HS-27A (cell line): ENCODE measurements around the gene TMEM88.
"Not testable (repeated sequence)": the region's sequence is repeated elsewhere in the genome, so short reads cannot be mapped to it uniquely, and the experiment has no call there.

Experiments
- DNase-seq: peaks from one replicate; pipeline ENCODE4 v3.0.0-alpha.2; 2012; ENCODE audit warnings: low read depth, missing footprints

TMEM88 gene

GRCh38 chr17:7854851-7855659, at the start of gene TMEM88:
TMEM88 (plus strand) TSS chr17:7855066; CDS start chr17:7855075, 9 bp downstream.
- DNase-seq, result no peak

GRCh38 chr17:7806587-7806986, 48.3 kb upstream of the TMEM88 start:
- DNase-seq, result no peak

- no peak for DNase-seq
These were observed 47.7 kb upstream of the TMEM88 start for GRCh38 chr17:7807206-7807605.

GRCh38 chr17:7809086-7809790, 45.6 kb upstream of the TMEM88 start:
- no peak for DNase-seq

- not testable (repeated sequence) for DNase-seq
These were observed 45.0 kb upstream of the TMEM88 start for GRCh38 chr17:7809791-7810343.

- no peak for DNase-seq
These were observed 43.6 kb upstream of the TMEM88 start for GRCh38 chr17:7811251-7811650.

GRCh38 chr17:7814969-7815368, 39.9 kb upstream of the TMEM88 start:
- no peak for DNase-seq

- DNase-seq, result no peak
These were observed 37.8 kb upstream of the TMEM88 start for GRCh38 chr17:7816926-7817642.

GRCh38 chr17:7817643-7817964, 37.3 kb upstream of the TMEM88 start:
- no peak for DNase-seq

GRCh38 chr17:7818026-7818425, 36.8 kb upstream of the TMEM88 start:
- no peak for DNase-seq

GRCh38 chr17:7818746-7819645, 35.9 kb upstream of the TMEM88 start:
- DNase-seq, result no peak

- no peak for DNase-seq
These were observed 34.6 kb upstream of the TMEM88 start for GRCh38 chr17:7820231-7820630.

GRCh38 chr17:7822126-7822525, 32.7 kb upstream of the TMEM88 start:
- no peak for DNase-seq

GRCh38 chr17:7823581-7824001, 31.3 kb upstream of the TMEM88 start:
- no peak for DNase-seq

GRCh38 chr17:7824021-7824924, 30.6 kb upstream of the TMEM88 start:
- DNase-seq, result no peak

- DNase-seq, result no peak
These were observed 29.5 kb upstream of the TMEM88 start for GRCh38 chr17:7825206-7825990.

GRCh38 chr17:7830616-7831015, 24.2 kb upstream of the TMEM88 start:
- DNase-seq, result no peak

GRCh38 chr17:7831233-7831632, 23.6 kb upstream of the TMEM88 start:
- DNase-seq, result no peak

- no peak for DNase-seq
These were observed 22.4 kb upstream of the TMEM88 start for GRCh38 chr17:7832431-7832830.
